K562 (cell line): ENCODE data around the gene OLR1. TPM values are rescaled to one million over a fixed set of nuclear protein-coding genes. Genes with fewer than 3 reads are reported as not detected.

ENCODE experiments used
- ATAC-seq: fragments of 200-7000 bp; cut with Tn5 transposase; 3 replicates; pipeline ENCODE4 v1.9.1; 2020; ENCODE audit warnings: moderate library complexity
- BruUV-seq: library from RNA; stranded (reverse); fragments of 400-500 nt; replicated peaks from 2 replicates; lab custom pipeline; 2021; lab: Mats Ljungman, UMichigan
- CTCF ChIA-PET: fragments of 300-600 bp; formaldehyde crosslinking; extraction: SDS; loops from one replicate; lab custom pipeline; 2021; ENCODE audit warnings: low intra/inter-chr PET ratio; lab: Yijun Ruan, JAX
- POLR2A ChIA-PET: fragments of 300-600, 350-650 bp; sonication (Branson Sonifier 250); formaldehyde crosslinking; extraction: SDS; loops from one replicate; lab custom pipeline; 2021; ENCODE audit warnings: antibody characterized with exemption, inconsistent platforms; lab: Yijun Ruan, JAX
- DNase-seq, 4 experiments: peaks; one replicate each; pipeline versions ENCODE4 v3.0.0 to v3.0.0-alpha.2; 2011 to 2018; ENCODE audit warnings: low spot score in 3 of 4, mixed read lengths in 3 of 4; ENCODE audit errors: extremely low read depth in 1 of 4
- FAIRE-seq: peaks from 2 replicates; lab custom pipeline; 2011; peaks lifted over from hg19 to GRCh38; lab: Jason Lieb, UNC
- H2AFZ ChIP-seq: 2 replicates; pipeline ENCODE4 v1.6.0; 2011; ENCODE audit warnings: low read depth, low read length, control low read depth, inconsistent platforms
- H3K27ac ChIP-seq: fragments of 200-600 bp; 3 replicates; pipeline ENCODE4 v1.8.0; 2011; ENCODE audit warnings: low read depth, mild to moderate bottlenecking, control low read depth, inconsistent platforms, low read length, moderate library complexity, mixed read lengths; ENCODE audit errors: extremely low read depth
- H3K27me3 ChIP-seq, 2 experiments: fragments of 300-600 bp in 1 of 2; 2 replicates in 1 of 2; 3 replicates in 1 of 2; pipeline versions ENCODE4 v1.6.0 to v1.8.0; 2011; ENCODE audit warnings: inconsistent platforms in 2 of 2, low read length in 2 of 2, mild to moderate bottlenecking in 1 of 2, mixed read lengths in 1 of 2, moderate library complexity in 1 of 2; ENCODE audit not compliant: control insufficient read depth in 2 of 2, insufficient read depth in 2 of 2
- H3K36me3 ChIP-seq: fragments of 300-600 bp; 3 replicates; pipeline ENCODE4 v1.8.0; 2011; ENCODE audit warnings: mild to moderate bottlenecking, low read length, inconsistent platforms; ENCODE audit not compliant: control insufficient read depth, insufficient read depth
- H3K4me1 ChIP-seq, 2 experiments: fragments of 200-600 bp in 1 of 2; replicated peaks in 1 of 2; 2 replicates in 1 of 2; 3 replicates in 1 of 2; pipeline versions ENCODE4 v1.5.1 to v1.8.0; 2011; ENCODE audit warnings: inconsistent platforms in 2 of 2, low read length in 2 of 2, mild to moderate bottlenecking in 1 of 2, mixed read lengths in 1 of 2, moderate library complexity in 1 of 2; ENCODE audit not compliant: control insufficient read depth in 2 of 2, insufficient read depth in 2 of 2
- H3K4me2 ChIP-seq: 2 replicates; pipeline ENCODE4 v1.6.1; 2011; ENCODE audit warnings: low read length, control low read depth, inconsistent platforms, mixed read lengths; ENCODE audit not compliant: insufficient read depth
- H3K4me3 ChIP-seq: fragments of 200-600 bp; sonication (generic), shearing (Covaris generic); 2 replicates; pipeline ENCODE4 v1.5.1; 2016; ENCODE audit warnings: control low read depth, inconsistent platforms
- H3K79me2 ChIP-seq: fragments of 200-600 bp; 3 replicates; pipeline ENCODE4 v1.8.0; 2011; ENCODE audit warnings: low read length, inconsistent platforms; ENCODE audit not compliant: control insufficient read depth, insufficient read depth
- H3K9ac ChIP-seq, 2 experiments: 2 replicates each; pipeline versions ENCODE4 v1.6.0 to v1.6.1; 2011; ENCODE audit warnings: low read depth in 2 of 2, low read length in 2 of 2, control low read depth in 1 of 2, inconsistent platforms in 1 of 2, mild to moderate bottlenecking in 1 of 2, mixed read lengths in 1 of 2; ENCODE audit not compliant: insufficient read depth in 1 of 2
- H3K9me1 ChIP-seq: one replicate; pipeline ENCODE4 v1.6.0; 2011; ENCODE audit warnings: inconsistent platforms, mild to moderate bottlenecking, low read length, moderate library complexity; ENCODE audit not compliant: control insufficient read depth, insufficient read depth
- H3K9me3 ChIP-seq: replicated peaks from 2 replicates; pipeline ENCODE4 v1.5.1; 2011; ENCODE audit warnings: low read depth, low read length, inconsistent platforms; ENCODE audit not compliant: control insufficient read depth, insufficient read depth
- H4K20me1 ChIP-seq: replicated peaks from 2 replicates; pipeline ENCODE4 v1.6.1; 2011; ENCODE audit warnings: low read length, inconsistent platforms, mixed read lengths; ENCODE audit not compliant: control insufficient read depth, insufficient read depth
- CGGBP1 ChIP-seq: fragments of 250-450 bp; sonication (Bioruptor Pico); IDR thresholded peaks from 2 replicates; pipeline ENCODE4 v1.9.0; 2021; ENCODE audit warnings: mild to moderate bottlenecking
- CHD7 ChIP-seq: fragments of 200-600 bp; sonication (generic); IDR thresholded peaks from one replicate; pipeline ENCODE4 v1.6.1; 2012; ENCODE audit warnings: mild to moderate bottlenecking, low read depth, low read length, inconsistent platforms
- TAF7 ChIP-seq: fragments of 450-650 bp; IDR thresholded peaks from 2 replicates; pipeline ENCODE4 v1.6.1; 2016; ENCODE audit warnings: missing genetic modification characterization, missing compliant biosample characterization
- ZNF232 ChIP-seq: sonication (generic); formaldehyde crosslinking; IDR thresholded peaks from 2 replicates; pipeline ENCODE4 v1.8.0; 2022; ENCODE audit warnings: mild to moderate bottlenecking, missing genetic modification reagents
- WGBS: fragments of 100-300 bp; shearing (Covaris generic); methylation state at CpG from one replicate; pipeline ENCODE4 v1.1.6; 2016; ENCODE audit warnings: low coverage, mixed read lengths; ENCODE audit not compliant: insufficient coverage; ENCODE audit errors: missing lambda C conversion rate; 5-methylcytosine and 5-hydroxymethylcytosine counted together
- in situ Hi-C: fragments of 300-500 bp; cut with MboI; formaldehyde crosslinking; loops from 4 replicates; pipeline ENCODE4 v1.15.0; 2018; ENCODE audit warnings: inconsistent platforms, mixed read lengths
- intact Hi-C: fragments of 100-400 bp; cut with micrococcal nuclease; formaldehyde crosslinking; loops from 2 replicates; pipeline ENCODE4 v1.14.2; 2022
- polyA plus RNA-seq, 8 experiments: library from polyadenylated mRNA; depleted of rRNA in 4 of 8; stranded (reverse) in 5 of 8; unstranded in 3 of 8; fragments of >200 nt; fragmentation: Nextera tagmentation in 2 of 8; fragmentation: Illumina TruSeq in 1 of 8; extraction: Ambion mirVana in 2 of 8; extraction: Trizol in 1 of 8; gene quantifications; 2 replicates each; pipeline versions ENCODE4 v1.2.1 to v1.2.3, GENCODE V29; 2011 to 2014; ENCODE audit warnings: inconsistent platforms in 1 of 8, missing spikeins in 1 of 8
- total RNA-seq, 7 experiments: library from RNA; depleted of rRNA in 6 of 7; stranded (reverse); fragments of >200 nt in 6 of 7; fragmentation: Illumina TruSeq in 2 of 7; extraction: Trizol in 2 of 7; gene quantifications; 2 replicates each; pipeline versions ENCODE4 v1.2.1 to v1.2.3, GENCODE V29; 2011 to 2021; ENCODE audit warnings: low replicate concordance in 1 of 7
- TF ChIP-seq, protein P1 (sequence below): fragments of 450-650 bp; formaldehyde crosslinking; IDR thresholded peaks from 2 replicates; pipeline ENCODE4 v1.4.0; 2022; ENCODE audit warnings: mild to moderate bottlenecking, moderate library complexity

OLR1 gene
- total and polyA plus RNA-seq, 9 of the 15 experiments (the other 6 are each of a cell fraction or from before 2014, with no cell fraction given): not detected

DNA sequence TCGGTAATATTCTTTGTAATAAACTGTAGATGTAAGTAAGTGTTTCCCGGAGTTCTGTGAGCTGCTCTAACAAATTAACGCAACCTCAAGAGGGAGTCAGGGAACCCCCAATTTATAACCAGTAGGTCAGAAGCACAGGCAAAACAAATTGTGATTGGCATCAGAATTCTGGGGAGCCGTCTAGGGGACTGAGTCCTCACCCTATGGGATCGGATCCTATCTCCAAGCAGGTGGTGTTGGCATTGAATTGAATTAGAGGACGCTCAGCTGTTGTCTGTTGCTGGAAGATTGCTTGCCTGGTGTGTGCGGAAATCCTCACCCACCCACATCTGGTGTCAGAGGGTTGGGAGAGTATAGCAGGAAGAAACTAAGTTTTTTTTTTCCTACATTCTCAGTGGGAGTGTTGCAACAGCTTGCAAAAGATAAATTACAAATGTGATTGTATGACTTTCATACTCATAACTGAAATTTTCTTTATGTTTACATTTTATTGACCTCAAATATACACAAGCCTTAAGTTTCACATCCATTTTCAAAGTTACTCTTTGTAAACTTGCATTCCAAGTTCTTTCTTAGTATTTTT is 12.4 kb upstream of the OLR1 start:
- 11% methylated on average over 7 of the region's 7 CpGs for WGBS
- H3K4me1 ChIP-seq: no peaks in the 10 kb centered on the region; a peak in 1 of 5 replicates
- no peak for DNase-seq
- no peak overlapping the region for H3K9ac ChIP-seq
- no peaks in the 10 kb centered on the region for H3K36me3 ChIP-seq
- no TSS peak for BruUV-seq
- FAIRE-seq: no peak
- H3K4me2 ChIP-seq: no peak overlapping the region
- no peak overlapping the region for H3K27ac ChIP-seq
- H3K27me3 ChIP-seq: peaks cover 4 to 18% of the 10 kb centered on the region in 2 experiments
- intact Hi-C loops: no loop called here
- no peak overlapping the region for H2AFZ ChIP-seq
- no peaks in the 10 kb centered on the region for H3K9me1 ChIP-seq
- no peaks in the 10 kb centered on the region for H4K20me1 ChIP-seq
- no peaks in the 10 kb centered on the region for H3K9me3 ChIP-seq
- TF ChIP-seq ZNF232 (CRISPR knock-in tag) (no peak), CGGBP1 (no peak), TAF7 (tag) (no peak), CHD7 (no peak)
- TF ChIP-seq, protein P1, sequence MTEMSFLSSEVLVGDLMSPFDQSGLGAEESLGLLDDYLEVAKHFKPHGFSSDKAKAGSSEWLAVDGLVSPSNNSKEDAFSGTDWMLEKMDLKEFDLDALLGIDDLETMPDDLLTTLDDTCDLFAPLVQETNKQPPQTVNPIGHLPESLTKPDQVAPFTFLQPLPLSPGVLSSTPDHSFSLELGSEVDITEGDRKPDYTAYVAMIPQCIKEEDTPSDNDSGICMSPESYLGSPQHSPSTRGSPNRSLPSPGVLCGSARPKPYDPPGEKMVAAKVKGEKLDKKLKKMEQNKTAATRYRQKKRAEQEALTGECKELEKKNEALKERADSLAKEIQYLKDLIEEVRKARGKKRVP: no peak
- TF ChIP-seq, all 486 proteins: peak for 0
- ATAC-seq: no peak
- H3K4me3 ChIP-seq: no peak overlapping the region
- H3K79me2 ChIP-seq: no peaks in the 10 kb centered on the region
- ChIA-PET POLR2A (no interaction called here), CTCF (no interaction called here)
- in situ Hi-C loops: no loop called here
